Measurements from ENCODE around the gene TMTC4.

GRCh38 chr13:100600915-100601314, 73.7 kb downstream of the TMTC4 start:
- no peak for TF ChIP-seq CTCF (IDR thresholded peaks at IDR 0.05; ENCODE audit: low read depth, low read length, poor library complexity, severe bottlenecking)
- no peak for TF ChIP-seq EZH2phosphoT487 (IDR thresholded peaks at IDR 0.05; ENCODE audit: borderline replicate concordance, low read length)

Measured in DOHH2 (cell line).